Fibroblast of lung (primary cell): ENCODE data around the gene CAMK1D. TPM values are rescaled to one million over a fixed set of nuclear protein-coding genes. Genes with fewer than 3 reads are reported as not detected.

ENCODE experiments used
- DNase-seq, 2 donors: peaks; one replicate each; pipeline versions ENCODE4 v3.0.0 to v3.0.0-alpha.2; 2010; ENCODE audit warnings: low read depth in 2 of 2
- H2AFZ ChIP-seq: 2 replicates; pipeline ENCODE4 v1.5.1; 2012; ENCODE audit warnings: low read length, control low read depth, inconsistent platforms
- H3K27ac ChIP-seq: 2 replicates; pipeline ENCODE4 v1.5.1; 2011; ENCODE audit warnings: low read length, control low read depth; ENCODE audit not compliant: insufficient read depth
- H3K27me3 ChIP-seq: 2 replicates; pipeline ENCODE4 v1.5.1; 2011; ENCODE audit warnings: mild to moderate bottlenecking, low read length; ENCODE audit not compliant: control insufficient read depth, insufficient read depth
- H3K36me3 ChIP-seq: 2 replicates; pipeline ENCODE4 v1.5.1; 2011; ENCODE audit warnings: low read length; ENCODE audit not compliant: control insufficient read depth, insufficient read depth
- H3K4me1 ChIP-seq: 2 replicates; pipeline ENCODE4 v1.5.1; 2011; ENCODE audit warnings: low read length; ENCODE audit not compliant: control insufficient read depth, insufficient read depth; ENCODE audit errors: extremely low read depth
- H3K4me2 ChIP-seq: 2 replicates; pipeline ENCODE4 v1.5.1; 2011; ENCODE audit warnings: low read length, control low read depth; ENCODE audit not compliant: insufficient read depth; ENCODE audit errors: extremely low read depth
- H3K4me3 ChIP-seq, 4 experiments: fragments of 200-600 bp in 1 of 4; sonication (generic) in 1 of 4; replicated peaks in 1 of 4; 2 replicates each; pipeline ENCODE4 v1.5.1; 2011 to 2016; ENCODE audit warnings: low read length in 4 of 4, low read depth in 3 of 4, mild to moderate bottlenecking in 3 of 4, control low read depth in 2 of 4, inconsistent platforms in 1 of 4, mixed read lengths in 1 of 4; ENCODE audit not compliant: insufficient read depth in 1 of 4; ENCODE audit errors: control extremely low read depth in 1 of 4
- H3K79me2 ChIP-seq: 2 replicates; pipeline ENCODE4 v1.5.1; 2012; ENCODE audit warnings: mild to moderate bottlenecking, low read length, inconsistent platforms; ENCODE audit not compliant: control insufficient read depth, insufficient read depth
- H3K9ac ChIP-seq: 2 replicates; pipeline ENCODE4 v1.5.1; 2011; ENCODE audit warnings: mild to moderate bottlenecking, low read length, control low read depth; ENCODE audit not compliant: insufficient read depth
- H3K9me3 ChIP-seq: 2 replicates; pipeline ENCODE4 v1.5.1; 2012; ENCODE audit warnings: low read depth, low read length; ENCODE audit not compliant: control insufficient read depth, insufficient read depth
- H4K20me1 ChIP-seq: 2 replicates; pipeline ENCODE4 v1.5.1; 2011; ENCODE audit warnings: low read length; ENCODE audit not compliant: control insufficient read depth, insufficient read depth; ENCODE audit errors: extremely low read depth
- EZH2 ChIP-seq: IDR thresholded peaks from 2 replicates; pipeline ENCODE4 v1.5.1; 2012; ENCODE audit warnings: low read length, control low read depth, mild to moderate bottlenecking; ENCODE audit errors: missing control alignments
- polyA plus RNA-seq, 2 donors: library from polyadenylated mRNA; depleted of rRNA in 1 of 2; stranded (reverse) in 1 of 2; unstranded in 1 of 2; fragments of >200 nt; gene quantifications; 2 replicates each; pipeline ENCODE4 v1.2.1, GENCODE V29; 2011 to 2012; ENCODE audit warnings: missing spikeins in 1 of 2
- total RNA-seq: library from RNA; depleted of rRNA; stranded (reverse); fragments of >200 nt; gene quantifications from 2 replicates; pipeline ENCODE4 v1.2.1, GENCODE V29; 2014
- TF ChIP-seq, protein P1 (sequence below), 2 donors: IDR thresholded peaks in 1 of 2; conservative IDR thresholded peaks in 1 of 2; 1 replicate in 1 of 2; 2 replicates in 1 of 2; pipeline ENCODE4 v1.5.1; 2011 to 2012; ENCODE audit warnings: low read length in 2 of 2, control low read depth in 1 of 2, inconsistent platforms in 1 of 2, low read depth in 1 of 2, mild to moderate bottlenecking in 1 of 2

CAMK1D gene
- total and polyA plus RNA-seq, 2 donors (not counting 1 experiment from before 2014, with no cell fraction given): 2.3 TPM

GRCh38 chr10:12408472-12408871 is 59.1 kb downstream of the CAMK1D start:
- TF ChIP-seq, protein P1, sequence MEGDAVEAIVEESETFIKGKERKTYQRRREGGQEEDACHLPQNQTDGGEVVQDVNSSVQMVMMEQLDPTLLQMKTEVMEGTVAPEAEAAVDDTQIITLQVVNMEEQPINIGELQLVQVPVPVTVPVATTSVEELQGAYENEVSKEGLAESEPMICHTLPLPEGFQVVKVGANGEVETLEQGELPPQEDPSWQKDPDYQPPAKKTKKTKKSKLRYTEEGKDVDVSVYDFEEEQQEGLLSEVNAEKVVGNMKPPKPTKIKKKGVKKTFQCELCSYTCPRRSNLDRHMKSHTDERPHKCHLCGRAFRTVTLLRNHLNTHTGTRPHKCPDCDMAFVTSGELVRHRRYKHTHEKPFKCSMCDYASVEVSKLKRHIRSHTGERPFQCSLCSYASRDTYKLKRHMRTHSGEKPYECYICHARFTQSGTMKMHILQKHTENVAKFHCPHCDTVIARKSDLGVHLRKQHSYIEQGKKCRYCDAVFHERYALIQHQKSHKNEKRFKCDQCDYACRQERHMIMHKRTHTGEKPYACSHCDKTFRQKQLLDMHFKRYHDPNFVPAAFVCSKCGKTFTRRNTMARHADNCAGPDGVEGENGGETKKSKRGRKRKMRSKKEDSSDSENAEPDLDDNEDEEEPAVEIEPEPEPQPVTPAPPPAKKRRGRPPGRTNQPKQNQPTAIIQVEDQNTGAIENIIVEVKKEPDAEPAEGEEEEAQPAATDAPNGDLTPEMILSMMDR (conservative IDR thresholded peaks at IDR 0.05 in 1 of 2, IDR thresholded peaks at IDR 0.05 in 1 of 2; ENCODE audit: low read depth in 1 of 2, low read length in 2 of 2): no peak
- TF ChIP-seq EZH2: no peak
- Histone ChIP-seq H3K27me3 (no peaks in the 10 kb centered on the region), H3K27ac (no peak overlapping the region), H4K20me1 (no peaks in the 10 kb centered on the region), H3K9me3 (no peaks in the 10 kb centered on the region), H3K4me2 (no peak overlapping the region), H3K36me3 (no peaks in the 10 kb centered on the region), H3K79me2 (no peaks in the 10 kb centered on the region), H3K4me1 (no peaks in the 10 kb centered on the region), H2AFZ (no peak overlapping the region), H3K4me3 (no peak overlapping the region), H3K9ac (no peak overlapping the region)
- DNase-seq: no peak

DNA sequence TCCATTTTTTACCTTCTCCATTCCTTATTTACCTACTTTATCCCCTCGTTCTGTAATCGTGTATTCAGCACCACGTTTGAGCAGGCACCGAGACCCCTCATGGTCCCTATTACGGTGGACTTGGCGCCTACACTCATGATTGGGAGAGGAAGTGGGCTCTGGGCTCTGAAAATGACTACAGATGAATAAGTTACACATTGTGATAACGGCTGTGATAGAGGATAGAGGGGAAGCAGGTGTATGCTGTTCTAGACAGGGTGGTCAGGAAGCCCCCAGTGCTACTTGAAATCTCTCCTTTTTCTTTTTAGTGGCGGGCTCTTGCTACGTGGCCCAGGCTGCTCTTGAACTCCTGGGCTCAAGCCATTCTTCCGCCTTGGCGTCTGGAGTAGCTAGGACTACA is 59.8 kb downstream of the CAMK1D start:
- Histone ChIP-seq H3K4me3 (no peak overlapping the region), H3K4me1 (no peaks in the 10 kb centered on the region), H3K9me3 (no peaks in the 10 kb centered on the region), H3K27ac (no peak overlapping the region), H4K20me1 (no peaks in the 10 kb centered on the region), H2AFZ (no peak overlapping the region), H3K79me2 (no peaks in the 10 kb centered on the region), H3K36me3 (no peaks in the 10 kb centered on the region), H3K9ac (no peak overlapping the region), H3K27me3 (no peaks in the 10 kb centered on the region), H3K4me2 (no peak overlapping the region)
- TF ChIP-seq, protein P1 (conservative IDR thresholded peaks at IDR 0.05 in 1 of 2, IDR thresholded peaks at IDR 0.05 in 1 of 2; ENCODE audit: low read depth in 1 of 2, low read length in 2 of 2): no peak
- no peak for TF ChIP-seq EZH2
- no peak for DNase-seq

- TF ChIP-seq, protein P1 (conservative IDR thresholded peaks at IDR 0.05 in 1 of 2, IDR thresholded peaks at IDR 0.05 in 1 of 2; ENCODE audit: low read depth in 1 of 2, low read length in 2 of 2): no peak
- TF ChIP-seq EZH2: no peak
- Histone ChIP-seq H3K4me1 (no peaks in the 10 kb centered on the region), H3K4me2 (no peak overlapping the region), H3K9ac (no peak overlapping the region), H3K27me3 (no peaks in the 10 kb centered on the region), H3K4me3 (no peak overlapping the region), H2AFZ (no peak overlapping the region), H3K9me3 (no peaks in the 10 kb centered on the region), H3K27ac (no peak overlapping the region), H3K36me3 (no peaks in the 10 kb centered on the region), H3K79me2 (no peaks in the 10 kb centered on the region), H4K20me1 (no peaks in the 10 kb centered on the region)
- DNase-seq: no peak
Measured at GRCh38 chr10:12409613-12410012, 60.3 kb downstream of the CAMK1D start.
